Right kidney (tissue), 9 donors: Measurements from ENCODE around the gene PGM3.
"Not testable (repeated sequence)": the region's sequence is repeated elsewhere in the genome, so short reads cannot be mapped to it uniquely, and the experiment has no call there.

ENCODE experiments used
- DNase-seq: peaks from one replicate; pipeline ENCODE4 v3.0.0-alpha.2; 2016
- long read RNA-seq, 8 donors: transcript quantifications; one replicate each; lab custom pipeline, GENCODE V29; 2026

PGM3 gene, protein sequence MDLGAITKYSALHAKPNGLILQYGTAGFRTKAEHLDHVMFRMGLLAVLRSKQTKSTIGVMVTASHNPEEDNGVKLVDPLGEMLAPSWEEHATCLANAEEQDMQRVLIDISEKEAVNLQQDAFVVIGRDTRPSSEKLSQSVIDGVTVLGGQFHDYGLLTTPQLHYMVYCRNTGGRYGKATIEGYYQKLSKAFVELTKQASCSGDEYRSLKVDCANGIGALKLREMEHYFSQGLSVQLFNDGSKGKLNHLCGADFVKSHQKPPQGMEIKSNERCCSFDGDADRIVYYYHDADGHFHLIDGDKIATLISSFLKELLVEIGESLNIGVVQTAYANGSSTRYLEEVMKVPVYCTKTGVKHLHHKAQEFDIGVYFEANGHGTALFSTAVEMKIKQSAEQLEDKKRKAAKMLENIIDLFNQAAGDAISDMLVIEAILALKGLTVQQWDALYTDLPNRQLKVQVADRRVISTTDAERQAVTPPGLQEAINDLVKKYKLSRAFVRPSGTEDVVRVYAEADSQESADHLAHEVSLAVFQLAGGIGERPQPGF
- long read RNA-seq, donor 1, full-length matches to known transcripts = 6 of 6 reads
- long read RNA-seq, donor 1, partial matches to known transcripts = 0 of 6 reads
- long read RNA-seq, donor 1, other reads (novel, unspliced or antisense) = 0 of 6 reads
- long read RNA-seq, donor 2, full-length matches to known transcripts = 3 of 3 reads
- long read RNA-seq, donor 2, partial matches to known transcripts = 0 of 3 reads
- long read RNA-seq, donor 2, other reads (novel, unspliced or antisense) = 0 of 3 reads
- long read RNA-seq, donor 3, full-length matches to known transcripts = 5 of 5 reads
- long read RNA-seq, donor 3, partial matches to known transcripts = 0 of 5 reads
- long read RNA-seq, donor 3, other reads (novel, unspliced or antisense) = 0 of 5 reads
- long read RNA-seq, donor 4, full-length matches to known transcripts = 7 of 7 reads
- long read RNA-seq, donor 4, partial matches to known transcripts = 0 of 7 reads
- long read RNA-seq, donor 4, other reads (novel, unspliced or antisense) = 0 of 7 reads
- long read RNA-seq, donor 5, full-length matches to known transcripts = 13 of 13 reads
- long read RNA-seq, donor 5, partial matches to known transcripts = 0 of 13 reads
- long read RNA-seq, donor 5, other reads (novel, unspliced or antisense) = 0 of 13 reads
- long read RNA-seq, donor 6, full-length matches to known transcripts = 2 of 2 reads
- long read RNA-seq, donor 6, partial matches to known transcripts = 0 of 2 reads
- long read RNA-seq, donor 6, other reads (novel, unspliced or antisense) = 0 of 2 reads
- long read RNA-seq, donor 7, full-length matches to known transcripts = 9 of 26 reads
- long read RNA-seq, donor 7, partial matches to known transcripts = 17 of 26 reads
- long read RNA-seq, donor 7, other reads (novel, unspliced or antisense) = 0 of 26 reads
- long read RNA-seq, donor 8, full-length matches to known transcripts = 5 of 5 reads
- long read RNA-seq, donor 8, partial matches to known transcripts = 0 of 5 reads
- long read RNA-seq, donor 8, other reads (novel, unspliced or antisense) = 0 of 5 reads

DNA sequence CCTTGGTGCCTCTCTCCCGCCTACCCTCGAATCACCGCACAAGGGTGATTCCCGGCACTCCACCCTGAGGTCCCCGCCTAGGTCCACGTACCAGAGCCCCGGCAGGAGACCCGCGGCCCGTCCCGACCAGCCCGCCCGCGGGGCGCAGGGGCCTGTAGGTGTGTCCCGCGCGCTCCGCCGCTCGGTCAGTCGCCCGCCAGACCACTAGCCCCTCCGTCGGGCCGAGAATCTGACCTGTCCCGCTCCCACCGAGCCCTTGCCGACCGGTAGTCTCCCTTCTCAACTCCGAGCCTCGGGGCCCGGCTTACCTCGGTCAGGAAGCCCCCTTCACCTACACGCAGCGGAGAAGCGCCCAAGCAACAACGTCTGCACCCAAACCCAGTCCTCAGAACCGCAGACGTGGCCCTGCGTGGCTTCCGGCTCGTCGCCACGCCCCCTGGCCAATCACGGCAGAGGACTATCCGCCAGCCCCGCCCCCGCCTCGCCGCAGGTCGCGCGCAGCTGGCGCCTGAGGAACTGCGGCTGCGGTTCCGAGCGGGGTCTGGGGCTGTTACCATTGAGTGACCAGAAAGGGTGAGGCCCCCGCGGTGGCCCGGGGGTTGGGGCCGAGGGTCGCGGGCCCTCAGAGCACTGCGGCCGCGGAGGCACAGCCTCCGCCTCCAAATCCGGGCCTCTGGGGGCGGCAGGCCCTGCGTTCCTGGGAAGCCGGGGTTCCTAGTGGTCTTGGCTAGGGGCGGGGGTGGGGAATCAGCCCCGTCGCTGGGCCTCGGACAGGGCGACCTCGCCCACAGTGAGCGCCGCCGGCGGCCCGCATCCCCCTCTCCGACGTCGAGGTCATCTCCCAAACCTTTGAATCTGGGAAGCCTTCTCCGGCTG lies at the start of gene PGM3, which contains the start of gene RWDD2A:
PGM3 (minus strand) TSS at position 395 of the 876 bp plus-strand sequence. CDS start 2,253 bp downstream, outside the sequence.
RWDD2A (plus strand) TSS at position 487 of the 876 bp plus-strand sequence. CDS start 1,095 bp downstream, outside the sequence.
- DNase-seq = peak; percentile 93

DNA sequence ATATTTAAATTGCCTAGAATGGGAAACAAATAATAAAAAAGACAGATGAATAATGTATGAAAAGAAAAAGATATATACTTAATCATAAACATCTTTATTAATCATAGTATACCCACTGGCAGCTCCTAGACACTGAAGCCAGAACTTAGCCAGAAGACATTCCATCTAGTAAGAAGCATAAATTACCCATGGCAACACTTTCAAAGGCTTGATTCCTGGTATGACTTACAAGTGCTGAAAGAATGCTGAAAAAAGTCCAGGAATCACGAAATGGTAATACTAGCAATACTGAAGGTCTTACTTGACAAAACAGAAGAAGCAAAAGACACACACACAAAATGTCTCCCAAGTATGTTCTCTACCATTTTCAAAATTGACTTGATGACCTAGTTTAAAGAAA lies 38.1 kb upstream of the PGM3 start:
- DNase-seq = no peak

DNA sequence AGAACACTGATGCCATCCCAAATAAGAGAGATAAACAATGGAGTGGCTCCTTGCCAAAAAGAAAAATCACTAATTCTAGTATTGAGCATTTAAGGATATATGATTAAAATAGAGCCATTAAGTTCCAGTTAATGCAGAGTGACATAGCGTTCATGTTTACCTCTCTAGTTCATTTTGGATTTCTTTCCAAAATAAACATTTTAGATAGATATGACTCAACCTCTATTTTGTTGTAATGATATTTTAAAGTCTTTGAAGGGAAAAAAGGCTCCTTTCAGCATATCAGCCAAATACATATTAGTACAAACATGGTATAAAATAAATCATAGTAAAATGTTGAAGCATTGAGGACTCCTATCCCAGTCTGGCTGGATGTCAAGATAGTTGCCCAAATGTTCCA lies 33.5 kb upstream of the PGM3 start:
- no peak for DNase-seq

DNA sequence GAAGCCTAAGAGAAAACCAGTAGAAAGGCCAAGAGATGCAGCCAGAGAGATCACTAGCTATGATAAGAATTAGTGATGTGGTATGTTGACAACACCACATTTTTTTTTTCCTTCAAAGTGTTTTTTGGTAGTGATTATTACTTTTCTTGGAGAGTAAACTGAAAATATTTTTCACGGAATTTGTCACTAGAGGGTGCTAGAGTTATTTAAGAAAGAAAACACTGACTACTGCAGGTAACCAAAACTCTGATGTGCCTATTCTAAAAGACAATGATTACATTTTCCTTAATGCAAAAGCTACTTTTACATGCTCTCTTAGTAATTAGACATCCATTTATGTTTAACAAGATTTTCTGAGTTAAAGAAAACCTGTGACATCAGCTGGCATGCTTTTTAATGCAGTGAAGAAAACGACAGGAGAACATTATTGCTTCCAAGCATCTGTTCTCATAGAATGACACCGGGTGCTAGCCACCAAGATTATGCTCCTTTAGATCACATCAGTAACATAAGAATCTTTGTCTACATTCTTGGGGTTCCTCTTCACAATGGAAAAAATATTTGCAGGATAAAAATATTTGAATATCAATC lies 28.9 kb upstream of the PGM3 start:
- no peak for DNase-seq

DNA sequence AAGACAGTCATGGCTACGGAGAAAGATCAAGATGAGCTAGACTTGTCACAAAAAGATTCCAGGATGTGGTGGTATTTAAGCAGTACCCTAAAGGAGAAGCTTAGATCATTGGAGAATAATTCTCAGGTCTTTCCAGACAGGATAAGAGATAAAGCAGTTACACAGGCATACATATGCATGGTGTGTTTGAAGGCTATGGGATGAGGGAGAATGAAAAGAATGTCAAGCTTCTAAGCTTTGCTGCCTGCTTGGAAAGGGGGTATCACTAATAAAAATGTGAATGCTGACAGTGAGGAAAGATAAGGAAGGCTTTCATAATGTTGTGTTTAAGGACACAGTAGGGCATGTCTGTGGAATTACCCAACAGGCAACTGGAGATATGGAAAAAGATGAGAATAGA lies 28.2 kb upstream of the PGM3 start:
- no peak for DNase-seq

DNA sequence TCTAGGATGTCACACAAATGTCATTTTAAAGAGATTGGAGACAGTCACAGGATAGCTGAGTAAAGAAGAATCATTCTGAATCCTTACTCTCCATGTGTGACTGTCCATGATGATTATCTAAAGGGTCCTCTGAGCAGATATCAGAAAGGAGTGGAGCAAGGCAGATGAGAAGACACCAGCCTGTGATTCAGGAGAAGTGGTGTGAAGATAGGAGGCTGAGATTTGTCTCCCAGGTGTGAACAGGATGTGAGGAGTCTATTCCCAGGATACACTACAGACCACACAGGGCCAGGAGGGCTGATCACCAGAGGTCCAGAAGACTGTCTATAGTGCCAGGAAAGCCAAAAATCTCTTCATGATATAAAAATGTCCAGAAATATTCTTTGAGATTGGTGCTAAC lies 27.1 kb upstream of the PGM3 start:
- DNase-seq = no peak

DNA sequence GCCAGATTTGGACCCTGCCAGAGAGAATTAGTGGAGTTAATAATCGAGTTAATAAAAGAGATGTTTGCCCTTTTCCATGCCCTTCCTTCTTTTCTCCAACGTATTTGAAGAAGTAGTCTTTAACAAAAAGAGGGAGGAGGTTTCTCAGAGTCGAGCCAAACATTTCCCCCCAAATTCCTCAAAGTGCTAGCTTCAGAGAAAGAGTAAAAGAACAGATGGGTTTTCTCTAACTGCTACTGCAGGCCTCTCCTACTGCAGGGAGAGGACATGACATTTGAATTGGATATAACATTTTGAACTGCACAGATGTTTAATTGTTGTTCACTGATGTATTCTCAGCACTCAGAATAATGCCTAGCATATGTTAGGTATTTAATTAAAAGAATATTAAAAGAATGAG lies 25.6 kb upstream of the PGM3 start:
- no peak for DNase-seq

DNA sequence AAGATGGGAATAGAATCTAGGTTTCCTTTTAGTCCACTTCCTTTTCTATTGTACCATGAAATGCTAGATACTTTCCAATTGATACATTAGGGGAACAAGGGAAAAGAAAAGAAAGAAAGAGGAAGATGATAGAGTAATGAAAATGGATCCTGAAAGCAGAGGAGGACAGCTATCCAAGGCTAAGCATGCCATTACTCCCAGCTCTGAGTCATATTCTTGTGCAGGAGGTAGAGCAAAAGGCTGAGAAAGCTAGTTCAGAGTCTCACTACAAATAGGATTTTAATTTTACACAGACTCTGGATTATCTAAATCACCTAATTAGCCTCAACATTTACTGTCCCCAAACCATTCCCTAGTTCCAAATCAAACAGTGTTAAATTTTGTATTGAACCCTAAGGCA lies 23.7 kb upstream of the PGM3 start:
- no peak for DNase-seq

DNA sequence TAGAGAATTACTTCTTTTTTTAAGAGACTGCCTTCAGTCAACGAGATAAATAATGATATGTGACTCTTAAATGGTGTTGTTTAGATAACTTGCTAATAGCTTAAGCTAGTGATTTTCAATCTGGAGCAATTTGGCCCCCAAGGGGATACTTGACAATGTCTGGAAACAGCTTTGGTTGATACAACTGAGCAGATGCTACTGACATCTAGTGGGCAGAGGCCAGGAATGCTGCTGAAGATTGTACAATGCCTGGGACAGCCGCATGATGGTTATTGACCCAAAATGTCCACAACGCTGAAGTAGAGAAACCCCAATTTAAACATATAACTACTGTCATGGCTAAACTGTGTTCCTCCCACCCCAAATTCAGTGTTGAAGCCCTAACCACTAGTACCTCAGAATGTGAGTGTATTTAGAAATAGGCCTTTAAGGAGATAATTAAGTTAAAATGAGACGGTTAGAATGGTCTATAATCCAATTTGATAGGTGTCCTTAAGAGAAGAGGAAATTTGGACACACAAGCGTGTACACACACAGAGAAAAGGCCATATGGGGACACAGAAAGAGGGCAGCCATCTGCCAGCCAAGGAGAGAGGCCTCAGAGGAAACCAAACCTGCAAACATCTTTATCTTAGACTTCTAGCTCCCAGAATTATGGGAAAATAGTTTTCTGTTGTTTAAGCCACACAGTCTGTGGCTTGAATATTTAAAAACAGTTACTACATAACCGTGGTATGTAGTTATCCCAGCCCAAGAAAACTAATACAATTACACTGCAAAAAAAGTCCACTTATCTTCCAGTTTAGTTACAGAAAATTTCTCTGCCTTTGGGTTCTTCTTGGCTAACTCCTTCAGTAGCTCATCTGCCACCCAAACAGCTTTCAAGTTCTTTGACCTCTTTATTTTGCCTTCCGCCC lies 22.3 kb upstream of the PGM3 start:
- DNase-seq = no peak

DNA sequence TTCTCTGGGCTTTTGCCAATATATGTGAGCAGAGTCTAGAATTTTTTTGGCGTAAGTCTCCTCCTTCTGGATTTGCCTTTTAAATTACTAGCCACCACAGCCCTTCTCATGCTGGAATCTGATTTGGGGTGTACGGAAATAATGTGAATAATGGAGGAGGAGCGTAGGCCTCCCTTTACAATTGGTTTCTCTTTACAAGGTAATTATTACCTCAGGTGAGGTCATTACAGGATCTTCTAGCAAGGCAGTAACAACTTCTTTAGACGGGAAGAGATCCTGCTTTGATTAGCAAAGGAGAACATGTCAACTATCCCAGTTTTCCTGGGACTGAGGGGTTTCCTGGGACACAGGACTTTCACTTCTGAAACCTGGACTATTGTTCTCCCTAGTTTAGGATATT lies 9.0 kb upstream of the PGM3 start:
- no peak for DNase-seq

DNA sequence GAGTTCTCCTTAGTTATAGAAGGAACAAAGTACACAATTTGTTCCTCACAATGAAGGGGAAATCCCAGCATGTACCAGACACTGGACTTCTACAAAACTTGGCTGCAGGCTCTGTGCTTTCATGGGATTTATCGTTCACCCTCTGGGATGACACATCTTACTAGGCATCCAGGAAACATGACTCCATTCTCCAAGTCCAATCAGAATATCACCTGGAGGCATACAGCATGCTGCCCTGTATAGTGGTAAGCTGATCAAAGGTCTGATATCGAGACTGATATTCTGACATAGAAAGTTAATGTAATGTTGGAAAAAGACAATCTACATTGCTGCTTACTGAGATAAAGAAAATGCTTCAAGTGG lies 6.8 kb upstream of the PGM3 start:
- no peak for DNase-seq

DNA sequence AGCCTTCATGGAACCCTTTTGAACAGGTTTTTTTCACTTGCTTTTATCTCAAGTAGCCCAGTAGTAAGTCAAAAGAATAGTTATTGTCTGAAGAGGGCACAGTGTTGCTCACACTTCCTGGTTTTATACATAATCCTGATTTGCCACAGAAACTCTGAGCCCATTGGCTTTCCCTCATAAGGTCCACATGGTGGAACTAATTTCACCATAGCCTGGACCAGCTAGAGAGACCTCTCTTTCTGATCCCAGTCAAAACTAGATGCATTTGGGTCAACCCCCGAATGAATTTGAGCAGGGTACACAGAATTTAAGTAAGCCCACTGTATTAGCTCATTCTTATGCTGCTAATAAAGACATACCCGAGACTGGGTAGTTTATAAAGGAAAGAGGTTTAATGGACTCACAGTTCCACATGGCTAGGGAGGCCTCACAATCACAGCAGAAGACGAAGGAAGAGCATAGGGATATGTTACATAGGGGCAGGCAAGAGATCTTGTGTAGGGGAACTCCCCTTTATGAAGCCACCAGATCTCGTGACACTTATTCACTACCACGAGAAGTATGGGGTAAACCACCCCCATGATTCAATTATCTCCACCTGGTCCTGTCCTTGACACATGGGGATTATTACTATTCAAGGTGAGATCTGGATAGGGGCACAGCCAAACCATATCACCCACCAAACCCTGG lies 6.3 kb upstream of the PGM3 start:
- no peak for DNase-seq

DNA sequence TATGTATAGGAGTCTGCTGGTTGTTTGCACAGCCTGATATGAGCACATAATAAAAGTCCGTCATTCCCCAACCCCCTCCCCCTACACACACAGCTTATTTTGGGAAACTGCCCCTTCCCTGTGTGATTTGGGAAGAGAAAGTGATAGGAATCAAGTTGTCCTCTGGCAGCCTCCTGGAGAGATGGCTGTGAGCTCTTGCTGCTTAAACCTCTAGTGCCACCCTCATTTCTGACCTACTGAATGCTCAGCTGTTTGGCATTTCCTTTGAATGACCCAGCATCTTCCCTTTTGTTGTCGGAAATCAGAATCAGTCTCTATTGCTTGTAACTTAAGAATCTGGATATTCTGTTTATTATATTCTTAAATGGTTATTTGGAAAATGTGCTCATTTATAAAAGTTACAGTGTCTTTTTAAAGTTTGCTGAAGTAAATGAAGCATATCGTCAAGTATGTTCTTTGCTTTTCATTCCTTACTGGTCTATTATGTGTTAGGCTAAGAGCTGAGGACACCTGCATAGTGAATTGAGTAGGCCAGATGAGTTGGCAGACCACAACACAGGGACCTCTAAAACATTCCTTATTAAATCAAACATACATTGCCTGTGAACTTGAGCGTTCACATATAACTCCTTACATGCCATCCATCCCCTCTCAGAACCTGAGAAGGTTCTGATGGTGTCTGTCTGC lies 5.6 kb upstream of the PGM3 start:
- no peak for DNase-seq

DNA sequence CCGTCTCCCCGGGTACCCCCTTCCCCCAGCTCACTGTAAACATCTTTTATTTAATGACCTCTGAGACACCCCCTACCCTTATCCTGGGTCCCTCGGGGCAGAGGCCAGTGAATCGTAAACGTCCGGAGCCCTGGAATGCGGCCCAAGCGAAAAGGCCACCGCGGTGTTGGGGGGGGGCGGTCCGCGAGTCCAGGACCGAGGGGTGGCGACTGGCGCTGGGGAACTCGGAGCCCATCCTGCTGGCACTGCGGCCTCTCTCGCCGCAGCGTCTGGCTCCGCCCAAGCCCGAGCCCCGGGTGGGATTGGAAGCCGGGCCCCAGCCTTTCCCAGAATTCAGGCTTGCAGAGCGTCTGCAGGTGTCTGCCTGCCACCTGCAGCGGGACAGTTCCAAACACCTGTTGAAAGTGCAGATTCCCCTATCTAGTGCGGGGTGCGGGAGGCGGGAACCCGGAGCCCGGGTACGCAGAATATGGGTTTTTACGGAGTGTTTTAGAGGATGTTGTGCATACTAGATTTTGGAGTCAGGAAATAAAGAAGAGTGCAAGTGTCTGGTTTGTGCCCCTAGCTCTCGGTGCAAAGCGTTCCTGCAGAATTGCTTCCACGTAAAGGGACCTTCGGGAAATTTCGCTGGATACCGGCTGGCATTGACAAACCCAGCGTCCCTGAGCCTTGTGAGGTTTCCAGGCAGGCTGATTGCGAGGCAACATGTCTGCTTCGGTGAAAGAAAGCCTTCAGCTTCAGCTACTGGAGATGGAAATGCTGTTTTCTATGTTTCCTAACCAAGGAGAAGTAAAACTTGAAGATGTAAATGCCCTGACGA lies 892 bp upstream of the PGM3 start:
- no peak for DNase-seq

DNA sequence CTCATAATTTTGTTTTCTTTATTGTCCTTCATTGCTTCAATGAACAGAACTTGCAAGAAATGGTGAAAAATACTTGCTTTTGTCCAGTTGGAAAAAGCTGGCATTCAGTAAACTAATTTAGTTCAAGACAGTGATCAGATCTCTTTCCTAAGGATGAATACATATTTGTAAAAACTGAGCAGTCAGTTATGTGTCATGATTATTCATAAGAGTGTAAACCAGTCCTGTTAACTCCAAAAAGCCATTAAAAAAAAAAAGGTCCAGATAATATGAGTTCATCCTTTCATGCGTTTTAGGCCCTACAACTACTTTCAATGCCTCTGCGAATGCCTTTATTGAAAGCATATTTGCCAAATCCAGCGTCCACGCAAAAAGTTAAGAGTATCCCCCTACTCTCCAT lies 609 bp downstream of the PGM3 start:
- no peak for DNase-seq

DNA sequence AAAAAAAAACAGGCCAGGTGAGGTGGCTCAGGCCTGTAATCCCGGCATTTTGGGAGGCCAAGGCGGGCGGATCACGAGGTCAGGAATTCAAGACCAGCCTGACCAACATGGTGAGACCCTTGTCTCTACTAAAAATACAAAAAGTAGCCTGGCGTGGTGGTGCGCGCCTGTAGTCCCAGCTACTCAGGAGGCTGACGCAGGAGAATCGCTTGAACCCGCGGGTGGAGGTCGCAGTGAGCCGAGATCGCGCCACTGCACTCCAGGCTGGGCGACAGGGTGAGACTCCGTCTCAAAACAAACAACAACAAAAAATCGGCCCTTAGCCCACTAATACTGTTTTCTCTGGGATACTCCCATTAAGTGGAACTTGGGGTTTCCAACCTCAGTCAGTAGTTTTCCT lies 1.1 kb downstream of the PGM3 start:
- not testable (repeated sequence) for DNase-seq

DNA sequence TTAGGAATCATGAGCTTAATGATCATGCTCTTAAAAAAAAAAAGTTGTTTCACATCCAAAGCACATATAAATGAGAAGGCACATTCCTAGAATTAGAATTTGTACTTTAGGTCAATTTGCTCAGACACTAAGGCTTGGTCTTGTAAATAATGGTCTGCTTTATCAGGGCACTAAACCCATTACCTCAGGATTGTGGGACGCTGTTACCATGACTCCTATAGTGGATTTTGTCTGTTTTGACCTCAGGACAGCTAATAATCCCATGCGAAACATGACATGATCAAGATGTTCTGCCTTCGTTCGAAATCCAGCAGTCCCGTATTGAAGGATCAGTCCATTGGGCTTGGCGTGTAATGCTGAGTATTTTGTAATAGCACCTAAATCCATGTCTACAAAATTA lies 2.4 kb downstream of the PGM3 start:
- DNase-seq = no peak
